Left ventricle myocardium inferior (tissue), 1 donor: ENCODE results near the gene AMOTL1. TPM values are rescaled to one million over a fixed set of nuclear protein-coding genes. Genes with fewer than 3 reads are reported as not detected.

Source experiments
- DNase-seq: peaks from one replicate; pipeline ENCODE4 v3.0.0-alpha.2; 2020
- H3K27ac ChIP-seq: fragments of 200-600 bp; replicated peaks from 2 replicates; pipeline ENCODE4 v1.8.0; 2021
- H3K27me3 ChIP-seq: fragments of 200-600 bp; 2 replicates; pipeline ENCODE4 v1.8.0; 2021; ENCODE audit warnings: low read depth
- H3K36me3 ChIP-seq: fragments of 200-600 bp; 2 replicates; pipeline ENCODE4 v1.8.0; 2021
- H3K4me1 ChIP-seq: fragments of 200-600 bp; 2 replicates; pipeline ENCODE4 v1.8.0; 2021
- H3K4me3 ChIP-seq: fragments of 200-600 bp; 2 replicates; pipeline ENCODE4 v1.8.0; 2021; ENCODE audit warnings: mild to moderate bottlenecking, moderate library complexity
- H3K9me3 ChIP-seq: fragments of 200-600 bp; replicated peaks from 2 replicates; pipeline ENCODE4 v1.8.0; 2021
- intact Hi-C: fragments of 100-400 bp; cut with micrococcal nuclease; formaldehyde crosslinking; loops from one replicate; pipeline ENCODE4 v1.11.0; 2022
- total RNA-seq: library from RNA; stranded (reverse); fragmentation: NEBNext Ultra II Directional; extraction: Animal tissue kit (Norgen Biotek cat#: 25700); gene quantifications from one replicate; pipeline ENCODE4 v1.2.1, GENCODE V29; 2021
- TF ChIP-seq, protein P1 (sequence below): fragments of 200-600 bp; IDR thresholded peaks from 2 replicates; pipeline ENCODE4 v1.8.0; 2021; ENCODE audit warnings: antibody characterized with exemption, mild to moderate bottlenecking, borderline replicate concordance
- donor health status: DM: no; HTN: yes; CAD: no; lungs with severe emphysema.

The AMOTL1 gene
- total RNA-seq, 1 donor from 2014 or later, result 61.1 TPM

DNA sequence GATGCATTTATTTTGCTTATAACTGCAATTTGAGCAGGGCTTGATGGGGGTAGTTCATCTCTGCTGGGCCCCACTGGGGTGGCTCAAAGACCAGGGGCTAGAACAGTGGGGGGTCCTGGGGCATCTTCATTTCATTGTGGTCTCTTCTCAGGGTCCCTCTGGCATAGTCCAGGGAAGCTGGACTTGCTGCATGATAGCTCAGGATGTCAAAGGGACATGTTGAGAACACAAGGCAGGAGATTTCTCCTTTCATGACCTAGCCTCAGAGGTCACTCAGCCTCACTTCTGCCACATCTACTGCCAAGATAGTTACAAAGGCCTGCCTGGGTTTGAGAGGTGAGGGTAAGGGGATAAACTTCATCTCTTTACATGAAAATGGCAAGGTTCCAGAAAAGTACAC lies 115.7 kb downstream of the AMOTL1 start:
- Histone ChIP-seq H3K9me3 (peaks cover 6% of the 10 kb centered on the region), H3K27ac (no peak overlapping the region), H3K4me3 (no peak overlapping the region), H3K4me1 (peaks cover 9% of the 10 kb centered on the region), H3K27me3 (no peaks in the 10 kb centered on the region), H3K36me3 (peaks cover 36% of the 10 kb centered on the region)
- TF ChIP-seq, protein P1, sequence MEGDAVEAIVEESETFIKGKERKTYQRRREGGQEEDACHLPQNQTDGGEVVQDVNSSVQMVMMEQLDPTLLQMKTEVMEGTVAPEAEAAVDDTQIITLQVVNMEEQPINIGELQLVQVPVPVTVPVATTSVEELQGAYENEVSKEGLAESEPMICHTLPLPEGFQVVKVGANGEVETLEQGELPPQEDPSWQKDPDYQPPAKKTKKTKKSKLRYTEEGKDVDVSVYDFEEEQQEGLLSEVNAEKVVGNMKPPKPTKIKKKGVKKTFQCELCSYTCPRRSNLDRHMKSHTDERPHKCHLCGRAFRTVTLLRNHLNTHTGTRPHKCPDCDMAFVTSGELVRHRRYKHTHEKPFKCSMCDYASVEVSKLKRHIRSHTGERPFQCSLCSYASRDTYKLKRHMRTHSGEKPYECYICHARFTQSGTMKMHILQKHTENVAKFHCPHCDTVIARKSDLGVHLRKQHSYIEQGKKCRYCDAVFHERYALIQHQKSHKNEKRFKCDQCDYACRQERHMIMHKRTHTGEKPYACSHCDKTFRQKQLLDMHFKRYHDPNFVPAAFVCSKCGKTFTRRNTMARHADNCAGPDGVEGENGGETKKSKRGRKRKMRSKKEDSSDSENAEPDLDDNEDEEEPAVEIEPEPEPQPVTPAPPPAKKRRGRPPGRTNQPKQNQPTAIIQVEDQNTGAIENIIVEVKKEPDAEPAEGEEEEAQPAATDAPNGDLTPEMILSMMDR, result no peak
- no peak for DNase-seq
- intact Hi-C loops, result no loop called here

DNA sequence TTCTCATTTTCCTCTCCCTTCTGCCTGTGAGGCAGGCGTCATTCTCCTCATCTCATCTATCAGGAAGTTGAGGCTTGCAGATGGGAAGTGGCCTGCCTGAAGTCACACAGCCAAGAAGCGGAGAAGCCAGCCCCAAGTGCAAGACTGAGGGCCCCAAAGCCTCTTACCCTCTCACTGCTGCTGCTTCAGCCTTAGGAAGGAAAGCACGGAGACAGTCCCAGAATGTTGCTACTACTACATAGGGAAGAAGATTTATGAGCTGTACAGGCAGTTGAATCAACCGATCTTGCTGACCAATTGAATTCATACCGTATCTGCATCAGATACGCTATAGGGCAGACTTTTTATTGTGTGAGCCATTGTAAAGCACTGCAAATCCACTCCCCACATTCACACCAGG lies 116.2 kb downstream of the AMOTL1 start:
- H3K4me3 ChIP-seq, result no peak overlapping the region
- H3K27ac ChIP-seq, result no peak overlapping the region
- H3K9me3 ChIP-seq, result peaks cover 6% of the 10 kb centered on the region
- peaks cover 31% of the 10 kb centered on the region for H3K36me3 ChIP-seq
- TF ChIP-seq, protein P1, result no peak
- H3K4me1 ChIP-seq, result peaks cover 9% of the 10 kb centered on the region
- intact Hi-C loops, result no loop called here
- DNase-seq, result no peak
- H3K27me3 ChIP-seq, result no peaks in the 10 kb centered on the region

DNA sequence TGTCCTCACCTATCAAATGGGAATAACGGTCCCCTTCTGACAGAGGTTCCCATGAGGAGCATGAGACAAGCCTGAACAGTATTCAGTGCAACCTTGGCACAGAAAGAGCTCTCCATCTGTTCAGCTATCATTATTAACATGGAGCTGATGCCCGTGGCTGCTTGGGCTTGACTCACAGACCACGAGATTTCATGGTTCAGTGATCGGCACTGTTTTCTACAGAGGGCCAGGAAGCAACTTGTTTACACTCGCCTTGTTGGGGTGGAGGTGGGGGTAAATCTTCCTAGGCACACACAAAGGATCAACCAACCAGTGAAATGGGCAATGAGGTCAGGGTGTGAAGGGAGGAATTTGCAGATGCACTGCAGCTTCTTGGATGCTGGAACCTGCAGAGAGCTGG lies 117.0 kb downstream of the AMOTL1 start:
- Histone ChIP-seq H3K27me3 (no peaks in the 10 kb centered on the region), H3K9me3 (peaks cover 7% of the 10 kb centered on the region), H3K4me3 (no peak overlapping the region), H3K27ac (no peak overlapping the region), H3K4me1 (peaks cover 9% of the 10 kb centered on the region), H3K36me3 (peaks cover 24% of the 10 kb centered on the region)
- intact Hi-C loops, result no loop called here
- TF ChIP-seq, protein P1, result no peak
- DNase-seq, result no peak

DNA sequence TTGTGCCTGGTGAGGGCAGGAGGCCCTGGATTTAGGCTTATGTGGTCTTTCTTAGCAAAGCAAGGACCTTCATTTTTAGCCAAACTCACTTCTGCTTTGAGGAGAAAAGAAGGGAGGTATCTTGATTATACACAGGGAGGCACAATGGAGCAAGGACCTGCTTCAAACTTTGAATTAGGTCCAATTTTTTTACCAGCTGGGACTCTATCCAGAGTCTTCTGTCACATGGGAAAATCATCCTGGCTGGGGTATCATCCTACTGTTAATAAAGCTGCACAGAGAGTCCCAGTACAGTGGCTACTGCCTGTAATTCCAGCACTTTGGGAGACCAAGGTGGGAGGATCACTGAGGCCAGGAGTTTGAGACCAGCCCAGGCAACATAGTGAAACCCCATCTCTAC lies 117.4 kb downstream of the AMOTL1 start:
- H3K9me3 ChIP-seq, result peaks cover 12% of the 10 kb centered on the region
- H3K4me3 ChIP-seq, result no peak overlapping the region
- intact Hi-C loops, result no loop called here
- no peaks in the 10 kb centered on the region for H3K27me3 ChIP-seq
- DNase-seq, result no peak
- H3K27ac ChIP-seq, result no peak overlapping the region
- peaks cover 9% of the 10 kb centered on the region for H3K4me1 ChIP-seq
- peaks cover 19% of the 10 kb centered on the region for H3K36me3 ChIP-seq
- TF ChIP-seq, protein P1, result no peak

DNA sequence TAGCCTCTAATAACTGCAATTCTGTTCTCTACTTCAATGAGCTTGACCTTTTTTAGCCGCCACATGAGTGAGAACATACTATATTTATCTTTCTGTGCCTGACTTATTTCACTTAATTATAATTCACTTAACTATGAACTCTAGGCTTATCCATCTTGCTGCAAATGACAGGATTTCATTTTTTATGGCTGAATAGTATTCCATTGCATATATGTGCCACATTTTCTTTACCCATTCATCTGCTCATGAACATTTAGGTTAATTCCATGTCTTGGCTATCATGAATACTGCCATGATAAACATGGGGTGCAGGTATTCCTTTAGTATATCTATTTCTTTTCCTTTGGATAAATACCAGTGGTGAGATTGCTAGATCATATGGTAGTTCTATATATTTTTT lies 120.0 kb downstream of the AMOTL1 start:
- Histone ChIP-seq H3K9me3 (peaks cover 31% of the 10 kb centered on the region), H3K27me3 (no peaks in the 10 kb centered on the region), H3K36me3 (peaks cover 8% of the 10 kb centered on the region), H3K4me3 (no peak overlapping the region), H3K4me1 (peaks cover 9% of the 10 kb centered on the region), H3K27ac (no peak overlapping the region)
- TF ChIP-seq, protein P1, result no peak
- intact Hi-C loops, result no loop called here
- no peak for DNase-seq

DNA sequence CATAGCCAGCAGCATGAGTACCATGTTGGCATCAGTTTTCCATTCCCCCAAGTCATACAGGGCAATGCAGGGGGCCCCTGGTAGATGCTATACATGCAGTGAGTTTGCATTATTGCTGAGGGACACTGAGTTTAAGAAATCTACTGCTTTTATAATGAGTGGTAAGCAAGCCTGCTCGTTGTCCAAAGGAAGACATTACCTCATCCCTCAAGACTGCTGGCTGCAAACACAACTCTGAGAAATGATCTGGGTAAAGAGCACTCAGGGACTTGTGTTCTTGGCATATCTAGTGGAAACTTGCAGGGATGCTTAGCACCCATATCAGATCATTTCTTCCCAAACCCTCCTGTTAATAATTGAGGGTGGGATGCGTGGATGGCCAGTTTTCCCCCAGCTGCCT lies 127.3 kb downstream of the AMOTL1 start:
- Histone ChIP-seq H3K27ac (peak overlapping the region; percentile 11), H3K36me3 (peaks cover 18% of the 10 kb centered on the region), H3K4me1 (no peaks in the 10 kb centered on the region), H3K4me3 (no peak overlapping the region), H3K27me3 (no peaks in the 10 kb centered on the region), H3K9me3 (peaks cover 43% of the 10 kb centered on the region)
- intact Hi-C loops, result loop anchor here (5.0 kb wide), 1 partner anchor 273 kb away; no protein-coding TSS in a partner anchor
- DNase-seq, result no peak
- TF ChIP-seq, protein P1, result no peak
